GM18870 (cell line): Measurements from ENCODE around the gene NAALADL2.

Source experiments
- ATAC-seq: cut with Tn5 transposase; IDR thresholded peaks from one replicate; pipeline ENCODE4 v1.9.1; 2021; ENCODE audit warnings: moderate library complexity; ENCODE audit not compliant: unreplicated experiment

NAALADL2 gene

DNA sequence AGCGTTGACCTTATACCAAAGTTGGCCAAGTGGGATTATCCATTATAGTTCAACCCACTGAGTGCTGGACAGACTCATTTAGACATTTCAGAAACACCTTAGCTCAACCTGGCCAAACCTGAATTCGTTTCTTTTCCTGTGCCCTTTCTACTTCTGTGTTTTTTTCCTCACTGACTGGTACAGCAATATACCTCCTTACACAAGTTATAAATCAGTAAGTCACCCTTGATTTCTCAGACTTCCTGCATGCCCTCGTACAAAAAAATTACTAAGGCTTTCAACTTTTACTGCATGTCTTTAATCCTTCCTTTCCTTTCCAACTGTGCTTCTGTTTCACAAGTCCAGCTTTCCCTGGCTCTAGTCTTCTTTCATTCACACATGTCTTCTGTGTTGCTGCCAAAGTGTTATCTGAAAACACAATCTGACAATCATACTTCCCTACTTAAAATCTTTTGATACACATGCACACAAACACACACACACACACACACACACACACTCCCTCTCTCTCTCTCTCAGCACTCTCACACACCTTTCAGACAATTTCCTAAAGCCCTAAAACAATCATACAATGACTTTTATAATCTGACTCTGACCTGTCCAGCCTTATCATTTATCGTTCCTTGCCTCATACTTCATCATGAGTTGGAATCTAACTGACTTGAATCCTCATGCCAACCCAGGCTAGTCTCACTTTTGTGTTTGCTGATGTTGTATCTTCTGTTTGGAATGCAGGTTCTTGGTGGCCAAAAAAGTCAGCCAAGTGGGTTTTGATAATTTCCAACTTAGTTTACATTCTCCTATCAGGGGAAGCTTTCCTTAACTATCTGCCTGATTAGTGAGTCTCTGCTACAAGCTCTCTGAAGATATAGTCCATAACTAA, 436.4 kb downstream of the NAALADL2 start:
- no peak for ATAC-seq

GRCh38 chr3:175297216-175297615, 438.1 kb downstream of the NAALADL2 start:
- no peak for ATAC-seq

DNA sequence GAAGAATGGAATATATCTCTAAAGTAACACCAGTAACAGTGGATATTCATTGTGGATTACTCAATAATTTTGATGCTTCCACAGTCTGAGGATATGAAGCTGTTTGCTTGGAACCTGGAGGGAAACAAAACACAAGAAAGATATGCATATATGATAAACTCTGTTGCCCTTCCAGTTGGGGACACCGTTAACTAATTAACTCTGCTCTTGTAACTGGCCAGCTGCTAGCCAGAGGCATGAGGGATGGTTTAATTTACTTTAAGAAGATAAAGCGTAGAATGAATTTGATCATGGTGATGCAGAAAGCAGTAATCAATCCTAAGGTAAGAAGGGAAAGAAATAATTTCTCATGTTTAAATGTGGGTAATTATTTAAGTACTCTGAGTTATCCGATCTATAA, 442.6 kb downstream of the NAALADL2 start:
- no peak for ATAC-seq

DNA sequence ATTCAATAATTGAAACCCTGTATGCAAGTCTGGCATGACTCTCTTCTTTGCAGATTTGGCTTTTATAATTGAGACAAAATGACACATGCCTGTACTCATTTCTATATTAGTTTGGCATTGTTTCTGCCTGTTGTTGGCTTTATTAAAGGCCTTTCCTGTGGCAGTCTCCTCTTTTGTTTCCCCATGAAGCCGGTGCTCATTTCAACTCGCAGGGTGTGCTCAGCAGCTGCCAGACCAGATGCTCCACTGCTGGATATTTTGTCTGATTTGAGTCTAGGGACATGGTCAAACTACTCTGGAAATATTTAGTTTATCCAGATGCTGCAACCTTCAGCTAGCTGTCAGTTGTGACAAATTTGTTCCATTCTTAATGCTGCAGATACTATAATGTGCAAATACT, 445.3 kb downstream of the NAALADL2 start:
- ATAC-seq: no peak

- ATAC-seq: peak; percentile 72
Observed at GRCh38 chr3:175307642-175308041, 448.5 kb downstream of the NAALADL2 start.

GRCh38 chr3:175308097-175308496, 449.0 kb downstream of the NAALADL2 start:
- peak; percentile 19 for ATAC-seq

DNA sequence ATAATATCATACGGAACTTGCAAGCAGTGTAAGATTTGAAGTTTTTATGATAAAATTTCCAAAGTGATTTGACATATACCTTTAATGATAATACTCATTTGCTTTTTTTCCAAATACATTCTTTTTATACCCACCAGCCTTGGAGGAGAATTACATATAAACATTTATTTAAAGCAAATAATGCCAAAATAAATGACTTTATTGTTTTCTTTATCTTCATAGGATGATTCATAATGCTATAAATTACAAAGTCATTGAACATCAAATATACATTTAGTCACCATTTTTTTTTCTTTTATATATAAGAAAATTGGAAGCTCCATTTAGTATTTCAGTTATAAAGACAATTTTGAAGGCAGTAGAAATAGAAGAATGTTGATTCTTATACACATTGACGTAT, 450.9 kb downstream of the NAALADL2 start:
- ATAC-seq: no peak

- no peak for ATAC-seq
Observed at GRCh38 chr3:175311404-175311803, 452.3 kb downstream of the NAALADL2 start.

DNA sequence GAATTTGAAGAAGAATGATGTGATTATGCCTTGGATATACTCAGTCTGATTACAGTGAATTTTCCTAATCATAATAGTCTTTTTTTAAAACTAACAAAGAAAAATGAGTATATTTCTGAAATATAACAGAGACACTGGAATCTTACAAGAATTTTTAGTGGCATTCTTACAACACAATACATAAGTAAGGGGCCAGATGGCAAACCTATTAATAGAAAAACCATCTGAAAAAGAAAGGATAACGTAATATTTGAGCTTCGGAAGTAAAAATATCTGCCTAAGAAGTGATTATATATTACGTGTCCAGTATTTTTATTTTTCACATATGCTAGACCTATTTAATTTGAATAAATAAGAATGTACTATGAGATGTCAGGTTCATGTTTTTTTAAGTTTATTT, 452.8 kb downstream of the NAALADL2 start:
- ATAC-seq: no peak

DNA sequence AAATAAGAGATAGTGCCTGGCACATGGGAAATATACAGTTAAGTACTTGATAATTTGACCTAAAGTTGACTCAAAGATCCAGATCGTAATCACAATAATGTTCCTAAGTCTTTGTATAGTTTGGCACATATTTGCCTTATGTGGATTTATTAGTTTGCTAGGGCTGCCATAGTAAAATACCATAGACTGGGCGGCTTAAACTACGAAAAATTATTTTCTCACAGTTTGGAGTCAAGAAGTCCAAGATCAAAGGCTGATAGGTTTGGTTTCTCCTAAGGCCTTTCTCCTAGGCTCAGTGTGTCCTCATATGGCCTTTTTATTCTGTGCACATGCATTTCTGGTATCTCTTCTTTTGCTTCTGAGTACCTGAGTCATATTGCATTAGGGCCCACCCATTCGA, 453.7 kb downstream of the NAALADL2 start:
- no peak for ATAC-seq

GRCh38 chr3:175316799-175317198, 457.7 kb downstream of the NAALADL2 start:
- ATAC-seq: no peak

DNA sequence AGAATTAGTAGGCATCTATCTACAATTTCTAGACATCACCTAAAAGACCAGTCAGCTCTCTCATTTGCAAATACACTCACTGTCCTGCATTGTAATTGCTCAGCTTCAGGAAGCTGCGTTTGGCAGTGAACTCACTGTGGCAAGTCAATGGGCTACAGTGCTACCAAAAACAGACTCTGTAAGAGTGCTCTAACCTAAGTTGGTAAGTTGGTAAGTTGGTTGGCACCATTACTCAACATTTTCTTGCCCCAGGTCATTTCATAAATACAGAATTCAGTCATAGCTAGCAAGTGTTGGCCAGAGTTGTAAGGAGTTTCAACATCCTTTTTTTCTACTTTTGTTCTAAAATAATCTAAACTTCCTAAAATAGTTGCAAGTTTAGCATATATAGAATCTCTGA, 466.3 kb downstream of the NAALADL2 start:
- no peak for ATAC-seq

GRCh38 chr3:175326041-175326440, 466.9 kb downstream of the NAALADL2 start:
- ATAC-seq: no peak

DNA sequence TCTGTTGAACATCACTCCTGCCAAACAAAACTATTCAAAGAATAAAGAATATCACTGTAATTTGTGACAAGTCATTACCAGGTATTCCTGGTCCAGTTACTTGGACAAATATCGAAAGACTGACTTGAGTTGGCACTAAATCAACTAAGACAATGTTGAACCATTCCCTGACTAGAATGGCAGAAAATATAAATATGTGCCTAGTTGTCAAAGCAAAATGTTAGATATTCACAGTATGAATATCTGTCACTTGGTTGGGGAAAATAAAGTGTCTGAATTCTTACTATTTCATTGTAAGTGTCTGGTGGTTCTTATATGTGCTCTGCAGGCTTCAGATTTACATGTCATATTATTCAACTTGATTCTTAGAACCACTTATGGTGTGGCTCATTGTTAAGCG, 470.2 kb downstream of the NAALADL2 start:
- ATAC-seq: no peak

DNA sequence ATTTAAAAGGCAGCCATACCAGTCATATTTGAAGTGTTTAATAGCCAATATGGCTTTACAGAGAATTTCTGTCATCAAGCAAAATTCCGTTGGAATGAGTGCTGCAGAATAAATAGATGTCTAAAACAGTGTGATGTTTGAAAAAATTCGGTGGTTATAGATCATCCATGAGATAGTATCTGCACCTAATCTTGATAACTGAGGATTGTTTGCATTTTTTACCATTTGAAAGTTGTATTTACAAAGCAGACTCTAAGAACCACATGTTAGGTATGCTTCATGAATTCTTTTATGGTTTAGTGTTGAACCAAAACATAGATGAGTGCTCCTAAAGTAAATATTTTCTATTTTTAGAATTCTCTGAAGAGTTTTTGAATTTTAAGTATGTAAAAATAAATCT, 476.1 kb downstream of the NAALADL2 start:
- no peak for ATAC-seq

- ATAC-seq: no peak
Observed at GRCh38 chr3:175336406-175337133, 477.4 kb downstream of the NAALADL2 start.

DNA sequence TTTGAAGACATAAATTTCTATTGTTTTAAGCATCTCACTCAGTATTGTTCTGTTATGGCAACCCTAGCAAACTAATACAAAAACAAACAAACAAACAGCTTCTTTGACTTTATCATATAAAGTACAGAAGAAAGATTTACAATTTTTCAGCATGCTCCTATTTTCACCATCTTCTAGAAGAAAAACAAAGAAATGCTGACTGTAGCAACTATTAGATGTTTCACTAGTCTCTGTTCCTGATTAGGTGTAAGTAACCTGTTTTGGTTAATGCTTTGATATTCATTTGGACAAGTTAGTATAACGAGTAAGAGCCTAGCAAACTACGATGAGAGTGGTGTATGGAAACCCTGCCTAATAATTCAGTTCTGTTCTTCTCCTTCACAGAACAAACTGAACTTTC, 478.5 kb downstream of the NAALADL2 start:
- no peak for ATAC-seq

DNA sequence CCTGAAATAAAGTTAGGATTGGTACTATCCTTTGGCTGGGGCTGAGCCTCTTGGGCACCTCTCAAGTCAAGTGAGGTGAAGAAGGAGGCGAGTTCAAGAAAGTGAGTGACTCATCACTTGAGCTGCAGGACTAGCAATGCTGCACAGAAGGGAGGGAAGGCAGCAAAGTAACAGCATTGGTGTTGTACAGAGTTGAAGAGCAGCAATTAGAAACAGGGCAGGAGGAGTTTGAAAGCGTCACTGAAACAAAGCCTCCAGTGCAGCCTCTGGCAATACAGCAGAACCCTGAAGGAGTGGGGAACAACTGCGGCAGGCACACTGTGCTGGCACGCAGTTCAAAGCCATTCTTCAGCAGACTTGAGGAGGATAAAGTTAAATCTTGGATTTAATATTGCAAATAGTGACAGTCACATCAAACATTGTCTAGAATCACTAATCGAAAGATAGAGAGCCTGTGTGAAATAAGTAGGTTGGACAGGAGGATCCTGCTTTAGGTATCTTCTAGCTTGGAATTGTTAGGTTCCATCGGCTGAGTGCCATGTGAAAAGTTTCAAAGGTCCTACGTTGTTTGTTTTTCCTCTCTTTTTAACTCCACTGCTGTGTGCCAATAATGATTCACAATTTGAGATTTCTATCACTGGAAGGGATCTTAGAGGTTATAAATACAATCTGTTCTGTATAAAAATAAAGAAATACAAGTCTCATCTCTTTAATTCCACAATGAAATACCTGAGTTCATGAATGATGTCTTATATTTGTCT, 479.8 kb downstream of the NAALADL2 start:
- ATAC-seq: no peak

DNA sequence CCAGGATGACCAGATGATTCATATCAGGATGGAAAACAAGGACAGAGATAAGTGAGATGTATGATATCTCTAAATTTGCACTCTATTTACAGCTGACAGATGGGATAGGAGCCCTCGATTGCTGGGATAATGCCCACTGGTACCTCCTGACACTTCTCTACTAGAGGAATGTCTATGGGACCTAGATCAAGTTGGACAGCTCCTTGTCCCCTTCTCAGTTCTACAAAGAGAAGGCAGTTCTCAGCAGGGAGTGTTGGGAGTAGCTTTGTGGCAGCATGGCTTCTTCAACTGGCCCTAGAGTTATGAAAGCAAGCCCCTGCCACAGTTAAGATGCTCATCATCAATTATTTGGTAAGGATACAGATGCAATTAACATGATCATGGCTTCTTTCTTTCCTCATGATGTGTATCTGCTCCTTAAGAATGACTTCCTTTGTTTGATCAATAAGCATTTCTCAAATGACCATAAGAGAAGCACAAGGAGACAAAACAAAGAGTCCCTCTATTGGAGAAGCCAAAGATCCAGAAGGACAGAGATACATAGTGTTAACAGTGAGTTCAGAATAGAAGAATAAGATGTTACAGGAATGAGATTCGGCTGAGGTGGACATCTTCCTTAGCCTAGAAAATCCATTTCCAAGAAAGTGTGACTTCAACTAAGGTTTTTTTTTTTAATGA, 481.3 kb downstream of the NAALADL2 start:
- ATAC-seq: no peak

GRCh38 chr3:175342196-175342595, 483.1 kb downstream of the NAALADL2 start:
- no peak for ATAC-seq

DNA sequence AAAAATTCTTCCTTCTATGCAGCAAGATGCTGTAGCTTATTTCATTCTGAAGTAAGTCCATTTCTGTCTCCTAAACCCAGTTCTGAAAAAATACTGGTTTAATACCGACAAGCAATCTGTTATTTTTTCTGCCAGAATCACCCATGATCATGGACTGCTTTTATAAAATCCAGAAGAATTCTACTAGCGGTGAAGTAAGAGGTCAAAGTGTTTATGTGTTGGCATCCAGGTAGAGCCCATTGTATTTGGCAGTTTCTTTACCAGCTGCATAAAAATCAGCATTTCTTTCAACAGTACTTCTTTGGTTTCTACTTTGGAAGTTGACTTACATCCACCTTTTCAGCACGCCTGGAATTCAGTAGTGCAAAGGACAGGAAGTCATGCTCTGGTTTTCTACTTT, 484.8 kb downstream of the NAALADL2 start:
- no peak for ATAC-seq
